HEK293T (cell line): ENCODE data around the gene VNN1.
"Not testable (repeated sequence)": the region's sequence is repeated elsewhere in the genome, so short reads cannot be mapped to it uniquely, and the experiment has no call there.

Experiments used
- BHLHE40 ChIP-seq: fragments of 450-650 bp; IDR thresholded peaks from 2 replicates; pipeline ENCODE4 v1.6.1; 2016; ENCODE audit warnings: mild to moderate bottlenecking, moderate library complexity, borderline replicate concordance
- FOXM1 ChIP-seq: fragments of 450-650 bp; IDR thresholded peaks from 2 replicates; pipeline ENCODE4 v1.6.1; 2017; ENCODE audit warnings: mild to moderate bottlenecking, borderline replicate concordance
- LEF1 ChIP-seq: fragments of 450-650 bp; IDR thresholded peaks from 2 replicates; pipeline ENCODE4 v1.6.1; 2017; ENCODE audit warnings: mild to moderate bottlenecking, borderline replicate concordance
- NFRKB ChIP-seq: fragments of 450-650 bp; IDR thresholded peaks from 2 replicates; pipeline ENCODE4 v1.6.1; 2016; ENCODE audit warnings: mild to moderate bottlenecking, moderate library complexity
- ZNF384 ChIP-seq: fragments of 450-650 bp; IDR thresholded peaks from 2 replicates; pipeline ENCODE4 v1.6.1; 2016

DNA sequence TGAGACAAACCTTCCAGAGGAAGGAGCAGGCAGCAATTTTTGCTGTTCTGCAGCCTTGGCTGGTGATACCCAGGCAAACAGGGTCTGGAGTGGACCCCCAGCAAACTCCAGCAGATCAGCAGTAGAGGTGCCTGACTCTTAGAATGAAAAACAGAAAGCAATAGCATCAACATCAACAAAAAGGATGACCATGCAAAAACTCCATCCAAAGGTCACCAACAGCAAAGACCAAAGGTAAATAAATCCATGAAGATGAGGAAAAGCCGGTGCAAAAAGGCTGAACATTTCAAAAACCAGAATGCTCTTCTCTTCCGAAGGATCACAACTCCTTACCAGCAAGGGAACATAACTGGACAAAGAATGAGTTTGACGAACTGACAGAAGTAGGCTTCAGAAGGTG, 77.9 kb downstream of the VNN1 start:
- TF ChIP-seq FOXM1, LEF1, ZNF384, NFRKB, BHLHE40: not testable (repeated sequence)
